ENCODE results near the gene DGKB.

DNA sequence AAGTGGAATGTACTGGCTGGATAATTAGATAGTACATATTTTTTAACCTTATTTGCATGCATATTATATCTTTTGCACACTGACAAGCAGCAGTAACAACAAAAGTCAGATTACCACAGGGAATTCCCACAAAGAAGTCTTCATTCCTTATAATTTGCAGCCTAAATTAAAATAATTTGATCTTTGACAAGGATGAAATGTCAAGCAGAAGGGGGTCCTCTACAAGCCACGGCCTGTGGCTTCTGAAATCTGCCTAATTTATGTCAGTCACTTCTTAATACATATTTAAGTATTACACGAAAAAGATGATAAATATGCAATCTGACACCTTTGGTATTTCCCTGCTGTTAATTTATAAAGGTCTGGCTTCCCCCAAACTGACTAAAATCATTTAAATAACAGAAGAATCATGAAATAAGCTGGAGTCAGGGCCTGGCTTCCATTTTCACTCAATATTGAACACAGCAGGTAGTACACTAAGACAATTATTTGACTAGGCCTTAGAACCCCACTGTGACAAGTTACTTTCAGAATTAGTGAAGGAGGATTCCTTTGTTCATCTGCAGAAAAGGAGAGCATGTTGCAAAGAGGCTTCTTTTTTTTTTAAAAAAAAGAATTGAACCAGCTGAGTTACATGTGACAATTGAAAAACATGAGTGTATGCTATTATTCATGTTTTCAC, 562.0 kb downstream of the DGKB start:
- no peak for TF ChIP-seq CTCF (conservative IDR thresholded peaks at IDR 0.05)
- no peak for TF ChIP-seq EZH2 (IDR thresholded peaks at IDR 0.05; ENCODE audit: low read depth)

Measured in PC-9 (cell line).